Measurements from ENCODE around the gene HLCS.

HLCS gene

DNA sequence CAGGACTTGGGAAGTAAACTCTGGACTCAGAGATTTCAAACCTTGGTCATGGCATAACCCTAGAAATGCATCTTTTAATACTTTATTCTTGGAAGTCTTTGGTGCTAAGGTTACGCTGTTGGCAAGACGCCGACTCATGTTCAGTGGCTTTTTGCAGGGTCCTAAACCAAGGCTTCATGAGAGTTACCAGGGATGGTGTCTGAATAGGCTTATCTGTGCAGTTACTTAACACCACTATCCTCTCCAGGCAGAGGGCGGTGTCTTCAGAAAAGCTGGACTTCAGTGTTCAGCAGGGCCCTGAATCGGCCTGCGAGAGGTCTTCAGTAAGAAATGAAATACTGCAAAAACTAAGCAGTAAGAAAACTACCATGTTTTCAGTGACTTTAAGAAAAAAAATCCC is 209.3 kb downstream of the HLCS start:
- no peak overlapping the region for H3K4me3 ChIP-seq (ENCODE audit: low read depth in 1 of 5, low read length in 5 of 5)
- H3K36me3 ChIP-seq (ENCODE audit: control insufficient read depth in 5 of 5, insufficient read depth in 5 of 5, low read length in 5 of 5): peaks cover 6 to 36% (median 15%) of the 10 kb centered on the region in 5 donors
- peaks cover 0 to 10% (median 0%) of the 10 kb centered on the region in 5 donors for H3K4me1 ChIP-seq (ENCODE audit: control insufficient read depth in 5 of 5, insufficient read depth in 5 of 5, low read length in 5 of 5)
- H3K9me3 ChIP-seq (ENCODE audit: control insufficient read depth in 5 of 5, low read length in 5 of 5): no peaks in the 10 kb centered on the region
- no peaks in the 10 kb centered on the region for H3K27me3 ChIP-seq (ENCODE audit: control insufficient read depth in 5 of 5, insufficient read depth in 4 of 5, low read length in 5 of 5)
- no peak overlapping the region for H3K9ac ChIP-seq (ENCODE audit: low read length in 5 of 5)
- no peak overlapping the region for H3K27ac ChIP-seq (ENCODE audit: low read depth, low read length)

GRCh38 chr21:36756527-36756926 is 209.9 kb downstream of the HLCS start:
- peaks cover 6 to 36% (median 15%) of the 10 kb centered on the region in 5 donors for H3K36me3 ChIP-seq (ENCODE audit: control insufficient read depth in 5 of 5, insufficient read depth in 5 of 5, low read length in 5 of 5)
- H3K9me3 ChIP-seq (ENCODE audit: control insufficient read depth in 5 of 5, low read length in 5 of 5): no peaks in the 10 kb centered on the region
- no peak overlapping the region for H3K27ac ChIP-seq (ENCODE audit: low read depth, low read length)
- no peak overlapping the region for H3K4me3 ChIP-seq (ENCODE audit: low read depth in 1 of 5, low read length in 5 of 5)
- no peaks in the 10 kb centered on the region for H3K27me3 ChIP-seq (ENCODE audit: control insufficient read depth in 5 of 5, insufficient read depth in 4 of 5, low read length in 5 of 5)
- H3K9ac ChIP-seq (ENCODE audit: low read length in 5 of 5): no peak overlapping the region
- H3K4me1 ChIP-seq (ENCODE audit: control insufficient read depth in 5 of 5, insufficient read depth in 5 of 5, low read length in 5 of 5): peaks cover 0 to 16% (median 0%) of the 10 kb centered on the region in 5 donors

GRCh38 chr21:36754241-36754898 is 212.1 kb downstream of the HLCS start:
- Histone ChIP-seq H3K27ac (ENCODE audit: low read depth, low read length) (no peak overlapping the region), H3K9me3 (ENCODE audit: control insufficient read depth in 5 of 5, low read length in 5 of 5) (no peaks in the 10 kb centered on the region), H3K36me3 (ENCODE audit: control insufficient read depth in 5 of 5, insufficient read depth in 5 of 5, low read length in 5 of 5) (peaks cover 3 to 32% (median 14%) of the 10 kb centered on the region in 5 donors), H3K4me1 (ENCODE audit: control insufficient read depth in 5 of 5, insufficient read depth in 5 of 5, low read length in 5 of 5) (peaks cover 0 to 22% (median 0%) of the 10 kb centered on the region in 5 donors), H3K27me3 (ENCODE audit: control insufficient read depth in 5 of 5, insufficient read depth in 4 of 5, low read length in 5 of 5) (no peaks in the 10 kb centered on the region), H3K9ac (ENCODE audit: low read length in 5 of 5) (no peak overlapping the region), H3K4me3 (ENCODE audit: low read depth in 1 of 5, low read length in 5 of 5) (peak overlapping the region in 3 of 5 donors; percentile 26 to 44 (median 35))

- Histone ChIP-seq H3K4me3 (ENCODE audit: low read depth in 1 of 5, low read length in 5 of 5) (no peak overlapping the region), H3K27ac (ENCODE audit: low read depth, low read length) (no peak overlapping the region)
These were observed 212.9 kb downstream of the HLCS start for GRCh38 chr21:36753556-36753955.

DNA sequence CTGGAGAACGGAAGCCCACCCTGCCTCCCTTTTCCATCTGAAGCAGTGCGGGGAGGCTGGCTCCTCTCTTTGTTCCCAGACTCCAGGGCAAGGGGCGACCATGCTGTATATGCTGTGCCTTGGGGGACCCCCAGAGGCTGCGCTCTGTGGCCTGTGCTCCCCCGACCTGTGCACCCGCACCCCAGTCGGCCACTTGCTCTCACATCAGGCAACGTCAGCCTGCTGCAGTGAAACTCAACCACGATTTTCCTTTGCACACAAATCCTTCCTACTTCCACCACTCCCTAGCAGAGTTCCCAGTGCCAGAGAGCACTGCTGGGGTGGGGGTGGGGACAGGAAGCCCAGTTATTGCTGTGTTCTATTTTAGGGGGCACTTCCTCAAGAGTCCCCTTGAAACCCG is 215.1 kb downstream of the HLCS start:
- H3K4me1 ChIP-seq (ENCODE audit: control insufficient read depth in 5 of 5, insufficient read depth in 5 of 5, low read length in 5 of 5): peaks cover 0 to 28% (median 9%) of the 10 kb centered on the region in 5 donors
- H3K4me3 ChIP-seq (ENCODE audit: low read depth in 1 of 5, low read length in 5 of 5): peak overlapping the region in 3 of 5 donors; percentile 0 to 38 (median 23)
- H3K27me3 ChIP-seq (ENCODE audit: control insufficient read depth in 5 of 5, insufficient read depth in 4 of 5, low read length in 5 of 5): peaks cover 0 to 5% (median 0%) of the 10 kb centered on the region in 5 donors
- H3K9me3 ChIP-seq (ENCODE audit: control insufficient read depth in 5 of 5, low read length in 5 of 5): no peaks in the 10 kb centered on the region
- no peak overlapping the region for H3K27ac ChIP-seq (ENCODE audit: low read depth, low read length)
- no peak overlapping the region for H3K9ac ChIP-seq (ENCODE audit: low read length in 5 of 5)
- peaks cover 0 to 23% (median 9%) of the 10 kb centered on the region in 5 donors for H3K36me3 ChIP-seq (ENCODE audit: control insufficient read depth in 5 of 5, insufficient read depth in 5 of 5, low read length in 5 of 5)

More at GRCh38 chr21:36753556-36753955, 212.9 kb downstream of the HLCS start:
- Histone ChIP-seq H3K9me3 (ENCODE audit: control insufficient read depth in 5 of 5, low read length in 5 of 5) (no peaks in the 10 kb centered on the region), H3K27me3 (ENCODE audit: control insufficient read depth in 5 of 5, insufficient read depth in 4 of 5, low read length in 5 of 5) (no peaks in the 10 kb centered on the region), H3K4me1 (ENCODE audit: control insufficient read depth in 5 of 5, insufficient read depth in 5 of 5, low read length in 5 of 5) (peaks cover 0 to 22% (median 0%) of the 10 kb centered on the region in 5 donors), H3K36me3 (ENCODE audit: control insufficient read depth in 5 of 5, insufficient read depth in 5 of 5, low read length in 5 of 5) (peaks cover 3 to 28% (median 9%) of the 10 kb centered on the region in 5 donors), H3K9ac (ENCODE audit: low read length in 5 of 5) (no peak overlapping the region)

- Histone ChIP-seq H3K27me3 (ENCODE audit: control insufficient read depth in 5 of 5, insufficient read depth in 4 of 5, low read length in 5 of 5) (peaks cover 0 to 8% (median 0%) of the 10 kb centered on the region in 5 donors), H3K27ac (ENCODE audit: low read depth, low read length) (no peak overlapping the region), H3K9me3 (ENCODE audit: control insufficient read depth in 5 of 5, low read length in 5 of 5) (no peaks in the 10 kb centered on the region), H3K4me1 (ENCODE audit: control insufficient read depth in 5 of 5, insufficient read depth in 5 of 5, low read length in 5 of 5) (peaks cover 0 to 28% (median 9%) of the 10 kb centered on the region in 5 donors), H3K4me3 (ENCODE audit: low read depth in 1 of 5, low read length in 5 of 5) (no peak overlapping the region), H3K36me3 (ENCODE audit: control insufficient read depth in 5 of 5, insufficient read depth in 5 of 5, low read length in 5 of 5) (peaks cover 0 to 19% (median 9%) of the 10 kb centered on the region in 5 donors), H3K9ac (ENCODE audit: low read length in 5 of 5) (no peak overlapping the region)
These were observed 215.9 kb downstream of the HLCS start for GRCh38 chr21:36750576-36750959.

DNA sequence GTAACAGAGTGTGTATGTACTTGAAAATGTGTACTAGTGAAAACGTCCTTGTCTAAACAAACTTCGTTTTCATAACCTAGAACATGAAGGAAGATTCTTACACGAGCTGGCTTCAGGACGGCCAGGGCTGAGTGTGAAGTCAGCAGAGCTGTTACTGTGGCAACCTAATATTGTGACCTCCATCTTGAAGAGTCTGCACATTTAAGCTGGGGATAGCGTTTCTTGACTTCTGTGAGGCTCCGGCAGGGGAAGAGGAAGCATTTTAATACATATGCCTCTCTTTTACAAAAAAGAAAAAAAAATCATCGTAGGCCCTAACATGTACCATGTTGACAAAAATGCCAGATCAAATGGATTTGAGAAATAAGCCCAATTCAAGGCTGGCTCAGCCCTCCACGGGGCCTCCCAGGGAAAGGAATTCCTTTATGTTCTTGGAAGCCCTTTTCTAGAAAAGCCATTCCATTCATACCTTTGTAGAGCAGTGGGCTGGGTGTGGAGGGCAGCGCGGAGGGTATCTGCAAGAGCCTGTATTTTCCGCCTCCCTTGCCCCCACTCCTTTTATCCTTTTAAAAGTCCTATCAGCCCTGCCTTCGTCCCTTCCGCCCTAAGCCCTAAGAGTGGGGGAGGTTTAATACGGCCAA is 216.4 kb downstream of the HLCS start:
- H3K9ac ChIP-seq (ENCODE audit: low read length in 5 of 5): no peak overlapping the region
- peaks cover 0 to 28% (median 9%) of the 10 kb centered on the region in 5 donors for H3K4me1 ChIP-seq (ENCODE audit: control insufficient read depth in 5 of 5, insufficient read depth in 5 of 5, low read length in 5 of 5)
- H3K36me3 ChIP-seq (ENCODE audit: control insufficient read depth in 5 of 5, insufficient read depth in 5 of 5, low read length in 5 of 5): peaks cover 0 to 15% (median 7%) of the 10 kb centered on the region in 5 donors
- H3K4me3 ChIP-seq (ENCODE audit: low read depth in 1 of 5, low read length in 5 of 5): no peak overlapping the region
- H3K27me3 ChIP-seq (ENCODE audit: control insufficient read depth in 5 of 5, insufficient read depth in 4 of 5, low read length in 5 of 5): peaks cover 0 to 11% (median 2%) of the 10 kb centered on the region in 5 donors
- no peak overlapping the region for H3K27ac ChIP-seq (ENCODE audit: low read depth, low read length)
- no peaks in the 10 kb centered on the region for H3K9me3 ChIP-seq (ENCODE audit: control insufficient read depth in 5 of 5, low read length in 5 of 5)

DNA sequence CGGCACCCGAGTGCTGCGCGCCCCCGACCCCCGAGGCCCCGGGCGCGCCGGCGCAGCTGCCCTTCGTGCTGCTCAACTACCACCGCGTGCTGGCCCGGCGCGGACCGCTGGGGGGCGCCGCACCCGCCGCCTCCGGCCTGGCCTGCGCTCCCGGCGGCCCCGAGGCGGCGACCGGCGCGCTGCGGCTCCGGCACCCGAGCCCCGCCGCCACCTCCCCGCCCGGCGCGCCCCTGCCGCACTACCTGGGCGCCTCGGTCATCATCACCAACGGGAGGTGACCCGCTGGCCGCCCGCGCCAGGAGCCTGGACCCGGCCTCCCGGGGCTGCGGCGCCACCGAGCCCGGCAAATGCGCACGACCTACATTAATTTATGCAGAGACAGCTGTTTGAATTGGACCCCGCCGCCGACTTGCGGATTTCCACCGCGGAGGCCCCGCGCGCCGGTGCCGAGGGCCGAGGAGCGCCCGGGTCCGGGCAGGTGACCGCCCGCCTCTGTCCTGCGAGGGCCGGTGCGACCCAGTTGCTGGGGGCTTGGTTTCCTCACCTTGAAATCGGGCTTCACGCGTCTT is 218.6 kb downstream of the HLCS start:
- Histone ChIP-seq H3K27me3 (ENCODE audit: control insufficient read depth in 5 of 5, insufficient read depth in 4 of 5, low read length in 5 of 5) (peaks cover 0 to 22% (median 10%) of the 10 kb centered on the region in 5 donors), H3K9ac (ENCODE audit: low read length in 5 of 5) (no peak overlapping the region), H3K4me3 (ENCODE audit: low read depth in 1 of 5, low read length in 5 of 5) (peak overlapping the region in 4 of 5 donors; percentile 11 to 47 (median 22)), H3K27ac (ENCODE audit: low read depth, low read length) (no peak overlapping the region), H3K4me1 (ENCODE audit: control insufficient read depth in 5 of 5, insufficient read depth in 5 of 5, low read length in 5 of 5) (peaks cover 0 to 26% (median 9%) of the 10 kb centered on the region in 5 donors), H3K36me3 (ENCODE audit: control insufficient read depth in 5 of 5, insufficient read depth in 5 of 5, low read length in 5 of 5) (peaks cover 0 to 2% (median 0%) of the 10 kb centered on the region in 5 donors), H3K9me3 (ENCODE audit: control insufficient read depth in 5 of 5, low read length in 5 of 5) (no peaks in the 10 kb centered on the region)

GRCh38 chr21:36747041-36747814 is 219.2 kb downstream of the HLCS start:
- Histone ChIP-seq H3K4me3 (ENCODE audit: low read depth in 1 of 5, low read length in 5 of 5) (peak overlapping the region in 3 of 5 donors; percentile 36 to 43 (median 37)), H3K36me3 (ENCODE audit: control insufficient read depth in 5 of 5, insufficient read depth in 5 of 5, low read length in 5 of 5) (no peaks in the 10 kb centered on the region), H3K9me3 (ENCODE audit: control insufficient read depth in 5 of 5, low read length in 5 of 5) (no peaks in the 10 kb centered on the region), H3K27ac (ENCODE audit: low read depth, low read length) (no peak overlapping the region), H3K27me3 (ENCODE audit: control insufficient read depth in 5 of 5, insufficient read depth in 4 of 5, low read length in 5 of 5) (peaks cover 0 to 27% (median 10%) of the 10 kb centered on the region in 5 donors), H3K4me1 (ENCODE audit: control insufficient read depth in 5 of 5, insufficient read depth in 5 of 5, low read length in 5 of 5) (peaks cover 0 to 26% (median 9%) of the 10 kb centered on the region in 5 donors), H3K9ac (ENCODE audit: low read length in 5 of 5) (no peak overlapping the region)
